NT2/D1 (cell line): Measurements from ENCODE around the gene PLCXD1.

Experiments
- YY1 ChIP-seq: IDR thresholded peaks from 2 replicates; pipeline ENCODE4 v1.6.1; 2011; ENCODE audit not compliant: insufficient read length, insufficient read depth
- ZNF274 ChIP-seq: IDR thresholded peaks from 2 replicates; pipeline ENCODE4 v1.6.1; 2011; ENCODE audit warnings: mild to moderate bottlenecking, low read depth, low read length

- TF ChIP-seq YY1 (no peak), ZNF274 (no peak)
These were observed 30.3 kb downstream of the PLCXD1 start for GRCh38 chrX:311156-312129.
